Smooth muscle cell (in vitro differentiated cells): ENCODE data around the gene TRAM2. TPM values are rescaled to one million over a fixed set of nuclear protein-coding genes. Genes with fewer than 3 reads are reported as not detected.
A peak's percentile ranks its signal among the peaks of the same experiment; 100 is the strongest.

ENCODE experiments used
- DNase-seq: peaks from one replicate; lab custom pipeline; 2025; ENCODE audit not compliant: unreplicated experiment; lab: John Stamatoyannopoulos, UW
- H2AFZ ChIP-seq: fragments of 200-600 bp; sonication (generic); 2 replicates; pipeline ENCODE4 v1.6.0; 2016; ENCODE audit warnings: antibody characterized with exemption, low read depth, mild to moderate bottlenecking
- H3F3A ChIP-seq: fragments of 200-600 bp; sonication (generic); 2 replicates; pipeline ENCODE4 v1.6.0; 2017; ENCODE audit warnings: antibody characterized with exemption, low read depth
- H3K27ac ChIP-seq: fragments of 200-600 bp; sonication (generic); 2 replicates; pipeline ENCODE4 v1.5.1; 2016; ENCODE audit warnings: low read depth, mild to moderate bottlenecking
- H3K27me3 ChIP-seq: fragments of 200-600 bp; sonication (generic); 2 replicates; pipeline ENCODE4 v1.6.1; 2016; ENCODE audit warnings: low read depth, mild to moderate bottlenecking
- H3K36me3 ChIP-seq: fragments of 200-600 bp; sonication (generic); 2 replicates; pipeline ENCODE4 v1.5.1; 2016; ENCODE audit warnings: low read depth
- H3K4me1 ChIP-seq: fragments of 200-600 bp; sonication (generic); 2 replicates; pipeline ENCODE4 v1.5.1; 2016; ENCODE audit warnings: low read depth
- H3K4me2 ChIP-seq: fragments of 200-600 bp; sonication (generic); 2 replicates; pipeline ENCODE4 v1.6.0; 2016; ENCODE audit warnings: mild to moderate bottlenecking
- H3K4me3 ChIP-seq: fragments of 200-600 bp; sonication (generic); 2 replicates; pipeline ENCODE4 v1.5.1; 2016; ENCODE audit warnings: mild to moderate bottlenecking
- H3K79me2 ChIP-seq: fragments of 200-600 bp; sonication (generic); 2 replicates; pipeline ENCODE4 v1.6.0; 2016; ENCODE audit warnings: low read depth, mild to moderate bottlenecking
- H3K9ac ChIP-seq: fragments of 200-600 bp; sonication (generic); 2 replicates; pipeline ENCODE4 v1.6.0; 2016; ENCODE audit warnings: low read depth
- H3K9me3 ChIP-seq: fragments of 200-600 bp; sonication (generic); replicated peaks from 2 replicates; pipeline ENCODE4 v1.5.1; 2016; ENCODE audit warnings: low read depth
- H4K20me1 ChIP-seq: fragments of 200-600 bp; sonication (generic); 2 replicates; pipeline ENCODE4 v1.6.0; 2016; ENCODE audit warnings: low read depth
- CTCF ChIP-seq: fragments of 200-600 bp; sonication (generic); IDR thresholded peaks from 2 replicates; pipeline ENCODE4 v1.5.1; 2017; ENCODE audit warnings: borderline replicate concordance, mild to moderate bottlenecking, antibody characterized with exemption; ENCODE audit not compliant: insufficient read depth, poor library complexity, severe bottlenecking
- WGBS: methylation state at CpG from one replicate; pipeline ENCODE4 v1.1.7; 2016; ENCODE audit warnings: low lambda C conversion rate; 5-methylcytosine and 5-hydroxymethylcytosine counted together
- polyA plus RNA-seq: library from polyadenylated mRNA; unstranded; fragments of >200 nt; fragmentation: Nextera tagmentation; extraction: Ambion mirVana; gene quantifications from 2 replicates; pipeline ENCODE4 v1.2.1, GENCODE V29; 2016
- total RNA-seq: library from RNA; depleted of rRNA; stranded (reverse); fragments of >200 nt; gene quantifications from 2 replicates; pipeline ENCODE4 v1.2.3, GENCODE V29; 2014

TRAM2 gene
- total and polyA plus RNA-seq, 2 experiments from 2014 or later = 18.2 to 35.6 TPM

- H3K4me3 ChIP-seq = no peak overlapping the region
- no peak for TF ChIP-seq CTCF
- no peaks in the 10 kb centered on the region for H3F3A ChIP-seq
- H3K9ac ChIP-seq = no peak overlapping the region
- H3K79me2 ChIP-seq = no peaks in the 10 kb centered on the region
- no peaks in the 10 kb centered on the region for H3K36me3 ChIP-seq
- H2AFZ ChIP-seq = no peak overlapping the region
- no peak for DNase-seq
- H4K20me1 ChIP-seq = no peaks in the 10 kb centered on the region
- no peaks in the 10 kb centered on the region for H3K27me3 ChIP-seq
- H3K9me3 ChIP-seq = no peaks in the 10 kb centered on the region
- H3K27ac ChIP-seq = no peak overlapping the region
- no peak overlapping the region for H3K4me2 ChIP-seq
- H3K4me1 ChIP-seq = peaks cover 10% of the 10 kb centered on the region
- 95% methylated on average over 9 of the region's 9 CpGs for WGBS
These were observed 76.4 kb downstream of the TRAM2 start for GRCh38 chr6:52500238-52501129.

DNA sequence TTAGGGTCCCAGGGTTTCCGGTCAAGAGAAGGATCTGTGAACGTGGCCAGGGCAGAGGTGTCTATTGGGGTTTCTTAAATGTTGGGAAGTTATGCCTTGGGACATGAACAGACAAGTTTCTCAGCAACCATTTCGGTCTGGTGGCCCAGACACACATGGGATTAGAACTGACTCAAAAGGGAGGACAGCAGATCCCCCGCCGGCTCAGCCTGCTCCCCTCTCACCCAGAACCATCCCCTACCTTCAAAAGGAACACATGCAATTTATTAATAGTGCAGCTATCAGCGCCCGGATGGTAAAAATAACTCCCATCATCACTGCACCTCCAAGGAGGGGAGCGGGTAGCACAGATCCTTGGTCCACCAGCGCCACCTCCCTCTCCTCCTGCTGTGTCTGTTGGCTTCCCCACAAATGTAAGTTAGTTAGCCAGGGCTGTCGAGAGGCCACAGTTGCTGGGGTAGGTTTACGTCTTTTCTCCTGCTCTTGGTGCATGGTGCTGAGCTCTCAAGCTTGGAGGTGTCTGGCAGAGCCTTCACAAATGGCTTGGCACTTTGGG, 77.1 kb downstream of the TRAM2 start:
- no peaks in the 10 kb centered on the region for H3K9me3 ChIP-seq
- no peak for TF ChIP-seq CTCF
- no peaks in the 10 kb centered on the region for H3F3A ChIP-seq
- WGBS = 94% methylated on average over 11 of the region's 11 CpGs
- no peaks in the 10 kb centered on the region for H3K79me2 ChIP-seq
- peaks cover 10% of the 10 kb centered on the region for H3K4me1 ChIP-seq
- H3K9ac ChIP-seq = no peak overlapping the region
- H3K27ac ChIP-seq = peak overlapping the region; percentile 57
- no peaks in the 10 kb centered on the region for H3K27me3 ChIP-seq
- H2AFZ ChIP-seq = no peak overlapping the region
- no peak overlapping the region for H3K4me2 ChIP-seq
- no peak for DNase-seq
- H3K36me3 ChIP-seq = no peaks in the 10 kb centered on the region
- no peaks in the 10 kb centered on the region for H4K20me1 ChIP-seq
- H3K4me3 ChIP-seq = no peak overlapping the region

- WGBS = 30% methylated on average over 1 of the region's 1 CpG
- TF ChIP-seq CTCF = no peak
- no peaks in the 10 kb centered on the region for H3K27me3 ChIP-seq
- no peaks in the 10 kb centered on the region for H3K9me3 ChIP-seq
- H3K9ac ChIP-seq = no peak overlapping the region
- no peaks in the 10 kb centered on the region for H4K20me1 ChIP-seq
- peak overlapping the region; percentile 57 for H3K27ac ChIP-seq
- no peaks in the 10 kb centered on the region for H3K36me3 ChIP-seq
- no peaks in the 10 kb centered on the region for H3F3A ChIP-seq
- no peak for DNase-seq
- H3K79me2 ChIP-seq = no peaks in the 10 kb centered on the region
- peaks cover 10% of the 10 kb centered on the region for H3K4me1 ChIP-seq
- H2AFZ ChIP-seq = no peak overlapping the region
- H3K4me2 ChIP-seq = no peak overlapping the region
- no peak overlapping the region for H3K4me3 ChIP-seq
These were observed 77.8 kb downstream of the TRAM2 start for GRCh38 chr6:52499026-52499425.
